ENCODE data around the gene XPO6. TPM values are rescaled to one million over a fixed set of nuclear protein-coding genes. Genes with fewer than 3 reads are reported as not detected.

XPO6 gene
- polyA plus RNA-seq, 1 of the 3 experiments (the other 2 are of a cell fraction) = 97.1 TPM

- H3K27ac ChIP-seq (ENCODE audit: low read depth in 2 of 2, low read length in 1 of 2) = no peak overlapping the region
- no peaks in the 10 kb centered on the region for H3K36me3 ChIP-seq (replicated peaks in 1 of 2; ENCODE audit: control insufficient read depth in 1 of 2, insufficient read depth in 2 of 2, low read length in 1 of 2)
- no peak for DNase-seq
- H3K27me3 ChIP-seq (ENCODE audit: insufficient read depth) = no peaks in the 10 kb centered on the region
- H3K4me3 ChIP-seq (ENCODE audit: low read depth in 2 of 2, low read length in 1 of 2) = no peak overlapping the region
- H4K20me1 ChIP-seq (ENCODE audit: insufficient read depth) = no peaks in the 10 kb centered on the region
- H3K4me1 ChIP-seq (ENCODE audit: control insufficient read depth in 1 of 2, insufficient read depth in 2 of 2, low read depth in 1 of 2, low read length in 1 of 2) = no peaks in the 10 kb centered on the region; a peak in 1 of 4 replicates
- no peak overlapping the region for H2AFZ ChIP-seq (ENCODE audit: low read depth)
- POLR2A ChIA-PET = no interaction called here
- H3K9ac ChIP-seq = no peak overlapping the region
- no peaks in the 10 kb centered on the region for H3K9me3 ChIP-seq
- WGBS (ENCODE audit: low lambda C conversion rate) = 88% methylated on average over 7 of the region's 7 CpGs
- TF ChIP-seq CHD2 (IDR thresholded peaks at IDR 0.05; ENCODE audit: low read length, partially characterized antibody) (no peak), USF2 (IDR thresholded peaks at IDR 0.05; ENCODE audit: borderline replicate concordance, low read depth, low read length) (no peak), YY1 (IDR thresholded peaks at IDR 0.05; ENCODE audit: low read depth) (no peak), CTCF (IDR thresholded peaks at IDR 0.05) (no peak), SMC3 (IDR thresholded peaks at IDR 0.05; ENCODE audit: low read depth, low read length) (no peak), EZH2phosphoT487 (IDR thresholded peaks at IDR 0.05; ENCODE audit: borderline replicate concordance, low read depth) (no peak), RAD21 (IDR thresholded peaks at IDR 0.05; ENCODE audit: low read length) (no peak)
- H3K9me2 ChIP-seq = no peaks in the 10 kb centered on the region
- CTCF ChIA-PET = interaction anchor here (0.8 kb wide), 1 partner anchor 450 kb away, joined by 3 read pairs; no protein-coding TSS in a partner anchor
- H3K79me2 ChIP-seq (ENCODE audit: insufficient read depth) = no peaks in the 10 kb centered on the region
- H3K4me2 ChIP-seq = no peak overlapping the region
- H3F3A ChIP-seq (replicated peaks; ENCODE audit: insufficient read depth) = no peaks in the 10 kb centered on the region
These were observed 121.8 kb downstream of the XPO6 start for GRCh38 chr16:28089992-28090365.

- Histone ChIP-seq H3F3A (replicated peaks; ENCODE audit: insufficient read depth) (no peaks in the 10 kb centered on the region), H3K9me3 (no peaks in the 10 kb centered on the region), H3K36me3 (replicated peaks in 1 of 2; ENCODE audit: control insufficient read depth in 1 of 2, insufficient read depth in 2 of 2, low read length in 1 of 2) (no peaks in the 10 kb centered on the region), H2AFZ (ENCODE audit: low read depth) (no peak overlapping the region), H3K9ac (no peak overlapping the region), H3K4me3 (ENCODE audit: low read depth in 2 of 2, low read length in 1 of 2) (no peak overlapping the region), H3K9me2 (no peaks in the 10 kb centered on the region), H3K27me3 (ENCODE audit: insufficient read depth) (no peaks in the 10 kb centered on the region), H3K79me2 (ENCODE audit: insufficient read depth) (no peaks in the 10 kb centered on the region), H3K4me1 (ENCODE audit: control insufficient read depth in 1 of 2, insufficient read depth in 2 of 2, low read depth in 1 of 2, low read length in 1 of 2) (no peaks in the 10 kb centered on the region; a peak in 1 of 4 replicates), H3K27ac (ENCODE audit: low read depth in 2 of 2, low read length in 1 of 2) (no peak overlapping the region), H3K4me2 (no peak overlapping the region), H4K20me1 (ENCODE audit: insufficient read depth) (no peaks in the 10 kb centered on the region)
- POLR2A ChIA-PET = no interaction called here
- CTCF ChIA-PET = no interaction called here
- DNase-seq = no peak
- TF ChIP-seq ZBTB33 (IDR thresholded peaks at IDR 0.05; ENCODE audit: borderline replicate concordance, low read depth) (no peak), RFX5 (IDR thresholded peaks at IDR 0.05; ENCODE audit: low read length) (no peak), TEAD4 (IDR thresholded peaks at IDR 0.05; ENCODE audit: borderline replicate concordance, insufficient read depth) (no peak), ELF1 (IDR thresholded peaks at IDR 0.05) (no peak), RXRA (IDR thresholded peaks at IDR 0.05; ENCODE audit: borderline replicate concordance, low read depth) (no peak), POLR2AphosphoS5 (IDR thresholded peaks at IDR 0.05; ENCODE audit: low read depth, low read length) (no peak), REST (IDR thresholded peaks at IDR 0.05; ENCODE audit: low read depth, low read length) (no peak), EZH2phosphoT487 (IDR thresholded peaks at IDR 0.05; ENCODE audit: borderline replicate concordance, low read depth) (no peak), MXI1 (IDR thresholded peaks at IDR 0.05; ENCODE audit: low read depth, low read length) (no peak), YY1 (IDR thresholded peaks at IDR 0.05; ENCODE audit: low read depth) (no peak), PBX3 (IDR thresholded peaks at IDR 0.05) (no peak)
- WGBS (ENCODE audit: low lambda C conversion rate) = 94% methylated on average over 3 of the region's 3 CpGs
These were observed 122.4 kb downstream of the XPO6 start for GRCh38 chr16:28089205-28089991.
